ENCODE data around the gene KCNG2. TPM values are rescaled to one million over a fixed set of nuclear protein-coding genes. Genes with fewer than 3 reads are reported as not detected.

The KCNG2 gene
- total and polyA plus RNA-seq, 4 donors = 0.23 to 1.1 TPM; not detected in 2

- peaks cover 19% of the 10 kb centered on the region for H3K9me3 ChIP-seq (ENCODE audit: control insufficient read depth, low read length)
- no peak for ATAC-seq (ENCODE audit: low FRiP score)
- H3K4me1 ChIP-seq (ENCODE audit: control insufficient read depth in 1 of 2, insufficient read depth in 2 of 2, low read length in 2 of 2) = no peaks in the 10 kb centered on the region
Measured at GRCh38 chr18:79765491-79766245, 32.1 kb upstream of the KCNG2 start.

GRCh38 chr18:79766308-79766707 is 31.4 kb upstream of the KCNG2 start:
- WGBS, 2 donors = 66 to 68% methylated on average over 16 of the region's 16 CpGs
- Histone ChIP-seq H3K27ac (ENCODE audit: low read depth in 1 of 2, low read length in 2 of 2) (no peak overlapping the region), H3K27me3 (ENCODE audit: control insufficient read depth in 1 of 2, insufficient read depth in 2 of 2, low read length in 1 of 2) (no peaks in the 10 kb centered on the region), H3K4me1 (ENCODE audit: control insufficient read depth in 1 of 2, insufficient read depth in 2 of 2, low read length in 2 of 2) (no peaks in the 10 kb centered on the region), H3K9me3 (ENCODE audit: control insufficient read depth, low read length) (peaks cover 21% of the 10 kb centered on the region), H3K4me3 (ENCODE audit: low read length in 2 of 2) (no peak overlapping the region), H3K36me3 (ENCODE audit: control insufficient read depth in 1 of 2, insufficient read depth in 2 of 2, low read length in 1 of 2) (no peaks in the 10 kb centered on the region)
- DNase-seq (peak; percentile 34 to 69), ATAC-seq (ENCODE audit: low FRiP score) (no peak)
- intact Hi-C loops (cut with DNase I) = no loop called here

More at GRCh38 chr18:79765491-79766245, 32.1 kb upstream of the KCNG2 start:
- peak; percentile 19 to 44 for DNase-seq
- Histone ChIP-seq H3K27me3 (ENCODE audit: control insufficient read depth in 1 of 2, insufficient read depth in 2 of 2, low read length in 1 of 2) (no peaks in the 10 kb centered on the region), H3K36me3 (ENCODE audit: control insufficient read depth in 1 of 2, insufficient read depth in 2 of 2, low read length in 1 of 2) (no peaks in the 10 kb centered on the region), H3K4me3 (ENCODE audit: low read length in 2 of 2) (no peak overlapping the region), H3K27ac (ENCODE audit: low read depth in 1 of 2, low read length in 2 of 2) (no peak overlapping the region)
- WGBS, 2 donors = 63 to 69% methylated on average over 14 of the region's 14 CpGs
- intact Hi-C loops (cut with DNase I) = no loop called here

GRCh38 chr18:79768745-79769144 is 29.0 kb upstream of the KCNG2 start:
- H3K36me3 ChIP-seq (ENCODE audit: control insufficient read depth in 1 of 2, insufficient read depth in 2 of 2, low read length in 1 of 2) = no peaks in the 10 kb centered on the region
- DNase-seq = no peak
- H3K4me1 ChIP-seq (ENCODE audit: control insufficient read depth in 1 of 2, insufficient read depth in 2 of 2, low read length in 2 of 2) = no peaks in the 10 kb centered on the region
- no peaks in the 10 kb centered on the region for H3K27me3 ChIP-seq (ENCODE audit: control insufficient read depth in 1 of 2, insufficient read depth in 2 of 2, low read length in 1 of 2)
- intact Hi-C loops (cut with DNase I) = no loop called here
- ATAC-seq (ENCODE audit: low FRiP score) = no peak
- 17 to 19% methylated on average over 3 of the region's 3 CpGs for WGBS, 2 donors
- no peak overlapping the region for H3K27ac ChIP-seq (ENCODE audit: low read depth in 1 of 2, low read length in 2 of 2)
- H3K9me3 ChIP-seq (ENCODE audit: control insufficient read depth, low read length) = peaks cover 12% of the 10 kb centered on the region
- no peak overlapping the region for H3K4me3 ChIP-seq (ENCODE audit: low read length in 2 of 2)

GRCh38 chr18:79769698-79770500 is 27.8 kb upstream of the KCNG2 start:
- Histone ChIP-seq H3K9me3 (ENCODE audit: control insufficient read depth, low read length) (peaks cover 12% of the 10 kb centered on the region), H3K36me3 (ENCODE audit: control insufficient read depth in 1 of 2, insufficient read depth in 2 of 2, low read length in 1 of 2) (no peaks in the 10 kb centered on the region), H3K27me3 (ENCODE audit: control insufficient read depth in 1 of 2, insufficient read depth in 2 of 2, low read length in 1 of 2) (no peaks in the 10 kb centered on the region), H3K27ac (ENCODE audit: low read depth in 1 of 2, low read length in 2 of 2) (no peak overlapping the region), H3K4me1 (ENCODE audit: control insufficient read depth in 1 of 2, insufficient read depth in 2 of 2, low read length in 2 of 2) (no peaks in the 10 kb centered on the region), H3K4me3 (ENCODE audit: low read length in 2 of 2) (no peak overlapping the region)
- intact Hi-C loops (cut with DNase I) = no loop called here
- DNase-seq (peak; percentile 29 to 64), ATAC-seq (ENCODE audit: low FRiP score) (no peak)
- 88 to 89% methylated on average over 31 of the region's 31 CpGs for WGBS, 2 donors

GRCh38 chr18:79770501-79770815 is 27.3 kb upstream of the KCNG2 start:
- ATAC-seq (ENCODE audit: low FRiP score) = no peak
- H3K27me3 ChIP-seq (ENCODE audit: control insufficient read depth in 1 of 2, insufficient read depth in 2 of 2, low read length in 1 of 2) = no peaks in the 10 kb centered on the region
- intact Hi-C loops (cut with DNase I) = no loop called here
- peaks cover 12% of the 10 kb centered on the region for H3K9me3 ChIP-seq (ENCODE audit: control insufficient read depth, low read length)
- WGBS, 2 donors = 66 to 74% methylated on average over 9 to 11 of the region's 11 CpGs
- no peaks in the 10 kb centered on the region for H3K36me3 ChIP-seq (ENCODE audit: control insufficient read depth in 1 of 2, insufficient read depth in 2 of 2, low read length in 1 of 2)
- H3K4me3 ChIP-seq (ENCODE audit: low read length in 2 of 2) = no peak overlapping the region
- no peaks in the 10 kb centered on the region for H3K4me1 ChIP-seq (ENCODE audit: control insufficient read depth in 1 of 2, insufficient read depth in 2 of 2, low read length in 2 of 2)
- peak in 1 of 2 donors; percentile 31 for DNase-seq
- no peak overlapping the region for H3K27ac ChIP-seq (ENCODE audit: low read depth in 1 of 2, low read length in 2 of 2)

- WGBS, 2 donors = 79 to 82% methylated on average over 20 to 24 of the region's 24 CpGs
- Histone ChIP-seq H3K4me3 (ENCODE audit: low read length in 2 of 2) (no peak overlapping the region), H3K27ac (ENCODE audit: low read depth in 1 of 2, low read length in 2 of 2) (no peak overlapping the region), H3K36me3 (ENCODE audit: control insufficient read depth in 1 of 2, insufficient read depth in 2 of 2, low read length in 1 of 2) (no peaks in the 10 kb centered on the region), H3K4me1 (ENCODE audit: control insufficient read depth in 1 of 2, insufficient read depth in 2 of 2, low read length in 2 of 2) (no peaks in the 10 kb centered on the region), H3K27me3 (ENCODE audit: control insufficient read depth in 1 of 2, insufficient read depth in 2 of 2, low read length in 1 of 2) (no peaks in the 10 kb centered on the region), H3K9me3 (ENCODE audit: control insufficient read depth, low read length) (peaks cover 12% of the 10 kb centered on the region)
- DNase-seq (peak; percentile 3 to 33), ATAC-seq (ENCODE audit: low FRiP score) (no peak)
- intact Hi-C loops (cut with DNase I) = no loop called here
Measured at GRCh38 chr18:79770826-79771225, 26.9 kb upstream of the KCNG2 start.

- intact Hi-C loops (cut with DNase I) = no loop called here
- 68 to 70% methylated on average over 35 of the region's 35 CpGs for WGBS, 2 donors
- H3K4me3 ChIP-seq (ENCODE audit: low read length in 2 of 2) = no peak overlapping the region
- H3K27ac ChIP-seq (ENCODE audit: low read depth in 1 of 2, low read length in 2 of 2) = no peak overlapping the region
- no peaks in the 10 kb centered on the region for H3K27me3 ChIP-seq (ENCODE audit: control insufficient read depth in 1 of 2, insufficient read depth in 2 of 2, low read length in 1 of 2)
- DNase-seq = peak in 1 of 2 donors; percentile 32
- H3K36me3 ChIP-seq (ENCODE audit: control insufficient read depth in 1 of 2, insufficient read depth in 2 of 2, low read length in 1 of 2) = no peaks in the 10 kb centered on the region
- no peak for ATAC-seq (ENCODE audit: low FRiP score)
- peaks cover 11% of the 10 kb centered on the region for H3K9me3 ChIP-seq (ENCODE audit: control insufficient read depth, low read length)
- no peaks in the 10 kb centered on the region for H3K4me1 ChIP-seq (ENCODE audit: control insufficient read depth in 1 of 2, insufficient read depth in 2 of 2, low read length in 2 of 2)
Measured at GRCh38 chr18:79771446-79772107, 26.2 kb upstream of the KCNG2 start.

- H3K4me1 ChIP-seq (ENCODE audit: control insufficient read depth in 1 of 2, insufficient read depth in 2 of 2, low read length in 2 of 2) = no peaks in the 10 kb centered on the region
- no peaks in the 10 kb centered on the region for H3K27me3 ChIP-seq (ENCODE audit: control insufficient read depth in 1 of 2, insufficient read depth in 2 of 2, low read length in 1 of 2)
- no peak overlapping the region for H3K4me3 ChIP-seq (ENCODE audit: low read length in 2 of 2)
- intact Hi-C loops (cut with DNase I) = no loop called here
- ATAC-seq (ENCODE audit: low FRiP score) (peak; percentile 44), DNase-seq (peak; percentile 38 to 49)
- H3K27ac ChIP-seq (ENCODE audit: low read depth in 1 of 2, low read length in 2 of 2) = no peak overlapping the region
- no peaks in the 10 kb centered on the region for H3K36me3 ChIP-seq (ENCODE audit: control insufficient read depth in 1 of 2, insufficient read depth in 2 of 2, low read length in 1 of 2)
- 77 to 78% methylated on average over 35 to 38 of the region's 38 CpGs for WGBS, 2 donors
- peaks cover 8% of the 10 kb centered on the region for H3K9me3 ChIP-seq (ENCODE audit: control insufficient read depth, low read length)
Measured at GRCh38 chr18:79772108-79772864, 25.5 kb upstream of the KCNG2 start.

Data from aorta (tissue), 5 donors.